SK-N-SH (cell line): Measurements from ENCODE around the gene HARS1.
A peak's percentile ranks its signal among the peaks of the same experiment; 100 is the strongest.

Experiments used
- NRF1 ChIP-seq: IDR thresholded peaks from 2 replicates; pipeline ENCODE4 v1.6.1; 2012; ENCODE audit warnings: low read depth, mild to moderate bottlenecking, low read length
- POLR2AphosphoS5 ChIP-seq: IDR thresholded peaks from 2 replicates; pipeline ENCODE4 v1.6.1; 2012; ENCODE audit warnings: low read depth, low read length
- RCOR1 ChIP-seq: fragments of 150-350 bp; IDR thresholded peaks from 2 replicates; pipeline ENCODE4 v1.6.1; 2017; ENCODE audit warnings: antibody characterized with exemption, low read length
- REST ChIP-seq: IDR thresholded peaks from 2 replicates; pipeline ENCODE4 v1.6.1; 2012; ENCODE audit warnings: mild to moderate bottlenecking, low read depth, low read length, moderate library complexity
- RXRA ChIP-seq: IDR thresholded peaks from 2 replicates; pipeline ENCODE4 v1.4.0; 2012; ENCODE audit warnings: low read depth, mild to moderate bottlenecking, borderline replicate concordance
- SIN3A ChIP-seq: IDR thresholded peaks from 2 replicates; pipeline ENCODE4 v1.6.1; 2012; ENCODE audit warnings: low read depth, mild to moderate bottlenecking, low read length, moderate library complexity, borderline replicate concordance
- TAF1 ChIP-seq: IDR thresholded peaks from 2 replicates; pipeline ENCODE4 v1.6.1; 2012; ENCODE audit warnings: low read depth, mild to moderate bottlenecking, low read length, moderate library complexity, borderline replicate concordance

DNA sequence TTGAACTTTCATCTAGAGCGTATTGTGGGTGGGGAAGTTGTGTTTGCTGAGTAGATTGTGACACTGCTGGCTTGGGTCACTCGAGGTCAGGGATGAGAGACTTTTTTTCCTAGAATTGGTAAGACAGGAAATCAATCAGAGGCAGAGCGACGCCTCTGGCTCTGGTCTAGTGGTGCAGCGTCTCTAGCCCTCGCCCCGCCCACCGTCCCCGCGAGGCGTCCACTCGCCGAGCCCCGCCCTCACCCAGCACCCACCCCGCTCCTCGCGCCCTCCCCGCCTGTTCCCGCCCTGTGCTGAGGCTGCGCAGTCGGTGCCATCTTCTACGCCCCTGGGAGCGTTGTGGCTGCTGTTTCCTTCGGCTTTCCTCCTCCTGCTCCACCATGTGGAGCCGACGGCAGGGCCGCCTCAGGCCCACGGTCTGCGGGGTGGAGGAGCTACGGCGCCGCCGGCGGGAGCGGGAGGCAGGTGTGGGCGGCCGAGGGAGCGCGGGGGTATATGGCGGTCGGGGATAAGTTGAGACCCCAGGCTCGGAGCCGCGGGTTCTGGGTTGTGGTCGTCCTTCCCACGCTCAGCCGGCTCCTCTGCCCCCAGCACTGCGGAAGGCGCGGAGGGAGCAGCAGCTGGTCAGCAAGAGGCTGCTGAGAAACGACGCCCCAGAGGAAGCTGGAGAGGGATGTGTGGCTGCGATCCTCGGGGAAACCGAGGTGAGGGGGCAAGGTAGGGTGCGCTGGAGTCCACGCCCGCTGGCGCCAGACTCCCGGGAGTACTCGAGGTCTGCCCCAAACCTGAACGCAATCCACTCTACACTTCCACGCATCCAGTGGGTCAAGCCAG lies 51.8 kb downstream of the HARS1 start, which contains the start of gene TMCO6:
- TF ChIP-seq NRF1 (peak; percentile 76), REST (no peak), RXRA (peak; percentile 36; the same call in 1 of the 2 replicates), RCOR1 (peak; percentile 16; the same call in 1 of the 2 replicates), SIN3A (peak; percentile 90; the same call in 1 of the 2 replicates), TAF1 (peak; percentile 64), POLR2AphosphoS5 (peak; percentile 85)
